A673 (cell line): ENCODE results near the gene HDAC4. TPM values are rescaled to one million over a fixed set of nuclear protein-coding genes. Genes with fewer than 3 reads are reported as not detected.

Experiments
- BruUV-seq: library from RNA; stranded (reverse); fragments of 400-500 nt; replicated peaks from 2 replicates; lab custom pipeline; 2021; lab: Mats Ljungman, UMichigan
- CTCF ChIA-PET: fragments of 300-600 bp; sonication (Branson Sonifier 250); formaldehyde crosslinking; loops from one replicate; lab custom pipeline; 2022; ENCODE audit warnings: antibody characterized with exemption; lab: Charles Lee
- POLR2A ChIA-PET: fragments of 300-600 bp; sonication (Branson Sonifier 250); formaldehyde crosslinking; loops from one replicate; lab custom pipeline; 2022; ENCODE audit warnings: antibody characterized with exemption; ENCODE audit not compliant: low non-redundant PET; lab: Charles Lee
- DNase-seq: peaks from one replicate; pipeline ENCODE4 v3.0.0-alpha.2; 2015; ENCODE audit warnings: low spot score
- H3K27ac ChIP-seq: fragments of 200-600 bp; sonication (generic); 2 replicates; pipeline ENCODE4 v1.5.1; 2016; ENCODE audit warnings: mixed run types, low read depth, mild to moderate bottlenecking, mixed read lengths, antibody characterized with exemption, low read length; ENCODE audit not compliant: poor library complexity, severe bottlenecking
- H3K27me3 ChIP-seq: fragments of 200-600 bp; sonication (generic); replicated peaks from 2 replicates; pipeline ENCODE4 v1.6.1; 2017; ENCODE audit warnings: mixed run types, low read depth, mild to moderate bottlenecking, mixed read lengths, antibody characterized with exemption, low read length; ENCODE audit not compliant: insufficient read depth, poor library complexity
- H3K36me3 ChIP-seq: fragments of 200-600 bp; sonication (generic); 2 replicates; pipeline ENCODE4 v1.6.1; 2016; ENCODE audit warnings: mixed run types, mild to moderate bottlenecking, mixed read lengths, antibody characterized with exemption, low read length; ENCODE audit not compliant: insufficient read depth, poor library complexity, severe bottlenecking
- H3K4me1 ChIP-seq: fragments of 200-600 bp; sonication (generic); 2 replicates; pipeline ENCODE4 v1.6.1; 2017; ENCODE audit warnings: mixed run types, mild to moderate bottlenecking, mixed read lengths, antibody characterized with exemption, low read length; ENCODE audit not compliant: insufficient read depth, poor library complexity, severe bottlenecking
- H3K4me3 ChIP-seq: fragments of 200-600 bp; sonication (generic); 2 replicates; pipeline ENCODE4 v1.5.1; 2016; ENCODE audit warnings: low read depth, mixed run types, mild to moderate bottlenecking, mixed read lengths, low read length; ENCODE audit not compliant: poor library complexity, severe bottlenecking
- H3K9me3 ChIP-seq: fragments of 200-600 bp; sonication (generic); 2 replicates; pipeline ENCODE4 v1.6.1; 2016; ENCODE audit warnings: mixed run types, low read depth, mild to moderate bottlenecking, mixed read lengths, antibody characterized with exemption, low read length; ENCODE audit not compliant: poor library complexity, severe bottlenecking
- CTCF ChIP-seq: fragments of 300-800, 200-600 bp; sonication (generic); conservative IDR thresholded peaks from 2 replicates; pipeline ENCODE4 v1.5.1; 2017; ENCODE audit warnings: low read depth, mild to moderate bottlenecking, antibody characterized with exemption, low read length, moderate library complexity, mixed read lengths
- EZH2 ChIP-seq: fragments of 200-600 bp; sonication (generic); IDR thresholded peaks from 2 replicates; pipeline ENCODE4 v1.6.1; 2017; ENCODE audit warnings: borderline replicate concordance, low read depth, mild to moderate bottlenecking, mixed read lengths, antibody characterized with exemption, low read length; ENCODE audit not compliant: poor library complexity, severe bottlenecking
- intact Hi-C: fragments of 100-400 bp; cut with micrococcal nuclease; formaldehyde crosslinking; loops from one replicate; pipeline ENCODE4 v1.10.0; 2022; ENCODE audit not compliant: unreplicated experiment
- total RNA-seq: library from RNA; stranded (reverse); gene quantifications from 2 replicates; pipeline ENCODE4 v1.2.3, GENCODE V29; 2021

The HDAC4 gene
- total RNA-seq, 1 experiment from 2014 or later = 40.0 TPM

- BruUV-seq = no TSS peak
- no peaks in the 10 kb centered on the region for H3K27me3 ChIP-seq
- TF ChIP-seq EZH2 = no peak
- TF ChIP-seq CTCF = 0 out of 2 replicates have a peak, but pooled peaks have one; percentile 12
- CTCF ChIA-PET = no interaction called here
- H3K4me1 ChIP-seq = no peaks in the 10 kb centered on the region
- H3K9me3 ChIP-seq = no peaks in the 10 kb centered on the region
- POLR2A ChIA-PET = no interaction called here
- no peak for DNase-seq
- H3K27ac ChIP-seq = no peak overlapping the region
- intact Hi-C loops = no loop called here
- H3K4me3 ChIP-seq = no peak overlapping the region
- no peaks in the 10 kb centered on the region for H3K36me3 ChIP-seq
These were observed 25.4 kb downstream of the HDAC4 start for GRCh38 chr2:239375278-239376061.

GRCh38 chr2:239374896-239375277 is 25.9 kb downstream of the HDAC4 start:
- Histone ChIP-seq H3K4me3 (no peak overlapping the region), H3K9me3 (no peaks in the 10 kb centered on the region), H3K4me1 (peaks cover 4% of the 10 kb centered on the region), H3K27me3 (no peaks in the 10 kb centered on the region), H3K36me3 (no peaks in the 10 kb centered on the region), H3K27ac (no peak overlapping the region)
- TF ChIP-seq CTCF = no peak
- no peak for TF ChIP-seq EZH2
- BruUV-seq = no TSS peak
- CTCF ChIA-PET = no interaction called here
- POLR2A ChIA-PET = no interaction called here
- intact Hi-C loops = no loop called here
- no peak for DNase-seq

- H3K36me3 ChIP-seq = no peaks in the 10 kb centered on the region
- POLR2A ChIA-PET = no interaction called here
- TF ChIP-seq EZH2 (no peak), CTCF (no peak)
- CTCF ChIA-PET = no interaction called here
- peaks cover 18% of the 10 kb centered on the region for H3K4me1 ChIP-seq
- BruUV-seq = no TSS peak
- H3K27me3 ChIP-seq = no peaks in the 10 kb centered on the region
- intact Hi-C loops = no loop called here
- H3K9me3 ChIP-seq = no peaks in the 10 kb centered on the region
- no peak overlapping the region for H3K4me3 ChIP-seq
- no peak overlapping the region for H3K27ac ChIP-seq
- no peak for DNase-seq
These were observed 28.0 kb downstream of the HDAC4 start for GRCh38 chr2:239372835-239373234.
